ENCODE results near the gene CNN2. TPM values are rescaled to one million over a fixed set of nuclear protein-coding genes. Genes with fewer than 3 reads are reported as not detected.

Gene CNN2
- total and polyA plus RNA-seq, 2 of the 13 experiments (the other 11 are each of a cell fraction or from before 2014, with no cell fraction given) = 63.6 to 70.0 TPM

DNA sequence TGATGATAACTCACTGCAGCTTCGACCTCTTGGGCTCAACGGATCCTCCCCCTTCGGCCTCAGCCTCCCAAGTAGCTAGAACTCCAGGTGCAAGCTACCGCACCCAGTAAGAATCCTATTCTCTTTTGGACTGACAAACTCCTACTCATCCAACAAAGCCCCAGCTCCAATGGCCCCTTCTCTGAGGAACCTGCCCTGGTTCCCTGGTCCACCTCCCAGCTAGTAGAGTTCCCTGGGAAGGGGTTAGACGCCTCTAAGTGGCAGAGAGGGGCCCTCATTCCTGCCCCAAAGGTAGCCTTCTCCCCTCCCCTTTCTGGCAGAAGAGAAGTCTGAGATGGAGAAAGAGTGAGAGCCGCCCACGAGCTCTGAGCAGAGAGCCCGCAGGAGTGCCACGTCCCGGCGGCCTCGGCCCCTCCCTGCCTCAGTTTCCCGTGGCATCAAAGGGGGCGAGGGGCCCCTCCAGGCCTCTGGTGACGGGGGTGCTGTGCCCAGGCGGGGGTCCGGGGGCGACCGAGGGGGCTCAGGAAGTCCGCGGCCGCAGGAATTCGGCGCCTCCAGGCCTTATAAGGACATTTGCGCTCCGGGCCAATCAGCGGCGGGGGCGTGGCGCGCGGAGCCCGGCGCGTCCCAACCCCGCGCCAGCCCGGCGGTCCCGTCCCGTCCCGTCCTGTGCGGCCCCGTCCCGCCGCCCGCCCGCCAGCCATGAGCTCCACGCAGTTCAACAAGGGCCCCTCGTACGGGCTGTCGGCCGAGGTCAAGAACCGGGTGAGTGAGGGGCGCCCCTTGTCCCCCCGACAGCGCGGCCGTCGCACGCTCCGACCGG lies at the start of gene CNN2 (continued):
- TF ChIP-seq HDAC1 (CRISPR knock-in tag; IDR thresholded peaks at IDR 0.05) (peak; percentile 67), RFXANK (CRISPR knock-in tag; IDR thresholded peaks at IDR 0.05) (no peak), HNRNPLL (IDR thresholded peaks at IDR 0.05; ENCODE audit: low read depth, low read length, poor library complexity, severe bottlenecking) (peak; percentile 51), BRCA1 (CRISPR knock-in tag; IDR thresholded peaks at IDR 0.05) (no peak), ZNF788 (CRISPR knock-in tag; IDR thresholded peaks at IDR 0.05; ENCODE audit: borderline replicate concordance) (peak; percentile 26; the same call in 1 of the 2 replicates), HNRNPUL1 (IDR thresholded peaks at IDR 0.05; ENCODE audit: low read depth, low read length) (no peak), ZNF570 (CRISPR knock-in tag; IDR thresholded peaks at IDR 0.05; ENCODE audit: borderline replicate concordance) (no peak), HOXA3 (CRISPR knock-in tag; IDR thresholded peaks at IDR 0.05) (no peak; the same call in none of the 2 replicates)
- TF ChIP-seq, protein P1, sequence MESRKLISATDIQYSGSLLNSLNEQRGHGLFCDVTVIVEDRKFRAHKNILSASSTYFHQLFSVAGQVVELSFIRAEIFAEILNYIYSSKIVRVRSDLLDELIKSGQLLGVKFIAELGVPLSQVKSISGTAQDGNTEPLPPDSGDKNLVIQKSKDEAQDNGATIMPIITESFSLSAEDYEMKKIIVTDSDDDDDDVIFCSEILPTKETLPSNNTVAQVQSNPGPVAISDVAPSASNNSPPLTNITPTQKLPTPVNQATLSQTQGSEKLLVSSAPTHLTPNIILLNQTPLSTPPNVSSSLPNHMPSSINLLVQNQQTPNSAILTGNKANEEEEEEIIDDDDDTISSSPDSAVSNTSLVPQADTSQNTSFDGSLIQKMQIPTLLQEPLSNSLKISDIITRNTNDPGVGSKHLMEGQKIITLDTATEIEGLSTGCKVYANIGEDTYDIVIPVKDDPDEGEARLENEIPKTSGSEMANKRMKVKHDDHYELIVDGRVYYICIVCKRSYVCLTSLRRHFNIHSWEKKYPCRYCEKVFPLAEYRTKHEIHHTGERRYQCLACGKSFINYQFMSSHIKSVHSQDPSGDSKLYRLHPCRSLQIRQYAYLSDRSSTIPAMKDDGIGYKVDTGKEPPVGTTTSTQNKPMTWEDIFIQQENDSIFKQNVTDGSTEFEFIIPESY (CRISPR knock-in tag; IDR thresholded peaks at IDR 0.05) = no peak
- TF ChIP-seq, protein P2, sequence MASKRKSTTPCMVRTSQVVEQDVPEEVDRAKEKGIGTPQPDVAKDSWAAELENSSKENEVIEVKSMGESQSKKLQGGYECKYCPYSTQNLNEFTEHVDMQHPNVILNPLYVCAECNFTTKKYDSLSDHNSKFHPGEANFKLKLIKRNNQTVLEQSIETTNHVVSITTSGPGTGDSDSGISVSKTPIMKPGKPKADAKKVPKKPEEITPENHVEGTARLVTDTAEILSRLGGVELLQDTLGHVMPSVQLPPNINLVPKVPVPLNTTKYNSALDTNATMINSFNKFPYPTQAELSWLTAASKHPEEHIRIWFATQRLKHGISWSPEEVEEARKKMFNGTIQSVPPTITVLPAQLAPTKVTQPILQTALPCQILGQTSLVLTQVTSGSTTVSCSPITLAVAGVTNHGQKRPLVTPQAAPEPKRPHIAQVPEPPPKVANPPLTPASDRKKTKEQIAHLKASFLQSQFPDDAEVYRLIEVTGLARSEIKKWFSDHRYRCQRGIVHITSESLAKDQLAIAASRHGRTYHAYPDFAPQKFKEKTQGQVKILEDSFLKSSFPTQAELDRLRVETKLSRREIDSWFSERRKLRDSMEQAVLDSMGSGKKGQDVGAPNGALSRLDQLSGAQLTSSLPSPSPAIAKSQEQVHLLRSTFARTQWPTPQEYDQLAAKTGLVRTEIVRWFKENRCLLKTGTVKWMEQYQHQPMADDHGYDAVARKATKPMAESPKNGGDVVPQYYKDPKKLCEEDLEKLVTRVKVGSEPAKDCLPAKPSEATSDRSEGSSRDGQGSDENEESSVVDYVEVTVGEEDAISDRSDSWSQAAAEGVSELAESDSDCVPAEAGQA (IDR thresholded peaks at IDR 0.05; ENCODE audit: low read depth) = no peak
- TF ChIP-seq, protein P2 (CRISPR knock-in tag; IDR thresholded peaks at IDR 0.05; ENCODE audit: borderline replicate concordance) = no peak; the same call in 1 of the 2 replicates
- TF ChIP-seq, protein P3, sequence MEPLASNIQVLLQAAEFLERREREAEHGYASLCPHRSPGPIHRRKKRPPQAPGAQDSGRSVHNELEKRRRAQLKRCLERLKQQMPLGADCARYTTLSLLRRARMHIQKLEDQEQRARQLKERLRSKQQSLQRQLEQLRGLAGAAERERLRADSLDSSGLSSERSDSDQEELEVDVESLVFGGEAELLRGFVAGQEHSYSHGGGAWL (CRISPR knock-in tag; IDR thresholded peaks at IDR 0.05) = peak; percentile 51
- TF ChIP-seq, protein P4, sequence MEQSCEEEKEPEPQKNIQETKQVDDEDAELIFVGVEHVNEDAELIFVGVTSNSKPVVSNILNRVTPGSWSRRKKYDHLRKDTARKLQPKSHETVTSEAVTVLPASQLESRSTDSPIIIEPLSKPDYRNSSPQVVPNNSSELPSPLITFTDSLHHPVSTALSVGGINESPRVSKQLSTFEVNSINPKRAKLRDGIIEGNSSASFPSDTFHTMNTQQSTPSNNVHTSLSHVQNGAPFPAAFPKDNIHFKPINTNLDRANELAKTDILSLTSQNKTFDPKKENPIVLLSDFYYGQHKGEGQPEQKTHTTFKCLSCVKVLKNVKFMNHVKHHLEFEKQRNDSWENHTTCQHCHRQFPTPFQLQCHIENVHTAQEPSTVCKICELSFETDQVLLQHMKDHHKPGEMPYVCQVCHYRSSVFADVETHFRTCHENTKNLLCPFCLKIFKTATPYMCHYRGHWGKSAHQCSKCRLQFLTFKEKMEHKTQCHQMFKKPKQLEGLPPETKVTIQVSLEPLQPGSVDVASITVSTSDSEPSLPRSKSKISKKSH (CRISPR knock-in tag; IDR thresholded peaks at IDR 0.05; ENCODE audit: borderline replicate concordance) = no peak
- TF ChIP-seq, protein P5, sequence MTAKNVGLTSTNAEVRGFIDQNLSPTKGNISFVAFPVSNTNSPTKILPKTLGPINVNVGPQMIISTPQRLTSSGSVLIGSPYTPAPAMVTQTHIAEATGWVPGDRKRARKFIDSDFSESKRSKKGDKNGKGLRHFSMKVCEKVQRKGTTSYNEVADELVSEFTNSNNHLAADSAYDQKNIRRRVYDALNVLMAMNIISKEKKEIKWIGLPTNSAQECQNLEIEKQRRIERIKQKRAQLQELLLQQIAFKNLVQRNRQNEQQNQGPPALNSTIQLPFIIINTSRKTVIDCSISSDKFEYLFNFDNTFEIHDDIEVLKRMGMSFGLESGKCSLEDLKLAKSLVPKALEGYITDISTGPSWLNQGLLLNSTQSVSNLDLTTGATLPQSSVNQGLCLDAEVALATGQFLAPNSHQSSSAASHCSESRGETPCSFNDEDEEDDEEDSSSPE (CRISPR knock-in tag; IDR thresholded peaks at IDR 0.05) = 0 out of 2 replicates have a peak, but pooled peaks have one; percentile 27
- TF ChIP-seq, protein P6, sequence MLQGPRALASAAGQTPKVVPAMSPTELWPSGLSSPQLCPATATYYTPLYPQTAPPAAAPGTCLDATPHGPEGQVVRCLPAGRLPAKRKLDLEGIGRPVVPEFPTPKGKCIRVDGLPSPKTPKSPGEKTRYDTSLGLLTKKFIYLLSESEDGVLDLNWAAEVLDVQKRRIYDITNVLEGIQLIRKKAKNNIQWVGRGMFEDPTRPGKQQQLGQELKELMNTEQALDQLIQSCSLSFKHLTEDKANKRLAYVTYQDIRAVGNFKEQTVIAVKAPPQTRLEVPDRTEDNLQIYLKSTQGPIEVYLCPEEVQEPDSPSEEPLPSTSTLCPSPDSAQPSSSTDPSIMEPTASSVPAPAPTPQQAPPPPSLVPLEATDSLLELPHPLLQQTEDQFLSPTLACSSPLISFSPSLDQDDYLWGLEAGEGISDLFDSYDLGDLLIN (CRISPR knock-in tag; IDR thresholded peaks at IDR 0.05; ENCODE audit: borderline replicate concordance) = no peak

Measured in HepG2 (cell line).